Stimulated activated effector memory CD8-positive, alpha-beta T cell treated with anti-CD3 and anti-CD28 coated beads, Interleukin-12 subunit alpha, Interleukin-12 subunit beta, amount 100 ng/mL, for 72 hours (primary cell): ENCODE results near the gene RAB40C.
A peak's percentile ranks its signal among the peaks of the same experiment; 100 is the strongest.

Experiments
- ATAC-seq: fragments of 150-1000 bp; cut with Tn5 transposase; 2 replicates; pipeline ENCODE4 v1.10.0; 2021
- DNase-seq, 2 donors: peaks; one replicate each; pipeline ENCODE4 v3.0.0; 2021 to 2022; ENCODE audit warnings: low spot score in 2 of 2
- H3K27ac Mint-ChIP-seq: one replicate; pipeline ENCODE4 v1.8.0; 2022; ENCODE audit warnings: mild to moderate bottlenecking, mixed read lengths
- H3K36me3 Mint-ChIP-seq: one replicate; pipeline ENCODE4 v1.8.0; 2022; ENCODE audit warnings: mild to moderate bottlenecking, mixed read lengths
- H3K4me1 Mint-ChIP-seq: one replicate; pipeline ENCODE4 v1.8.0; 2022; ENCODE audit warnings: mixed read lengths
- H3K4me3 Mint-ChIP-seq: one replicate; pipeline ENCODE4 v1.8.0; 2022; ENCODE audit warnings: mild to moderate bottlenecking, mixed read lengths
- H3K9me3 Mint-ChIP-seq: one replicate; pipeline ENCODE4 v1.8.0; 2022; ENCODE audit warnings: mixed read lengths

RAB40C gene

DNA sequence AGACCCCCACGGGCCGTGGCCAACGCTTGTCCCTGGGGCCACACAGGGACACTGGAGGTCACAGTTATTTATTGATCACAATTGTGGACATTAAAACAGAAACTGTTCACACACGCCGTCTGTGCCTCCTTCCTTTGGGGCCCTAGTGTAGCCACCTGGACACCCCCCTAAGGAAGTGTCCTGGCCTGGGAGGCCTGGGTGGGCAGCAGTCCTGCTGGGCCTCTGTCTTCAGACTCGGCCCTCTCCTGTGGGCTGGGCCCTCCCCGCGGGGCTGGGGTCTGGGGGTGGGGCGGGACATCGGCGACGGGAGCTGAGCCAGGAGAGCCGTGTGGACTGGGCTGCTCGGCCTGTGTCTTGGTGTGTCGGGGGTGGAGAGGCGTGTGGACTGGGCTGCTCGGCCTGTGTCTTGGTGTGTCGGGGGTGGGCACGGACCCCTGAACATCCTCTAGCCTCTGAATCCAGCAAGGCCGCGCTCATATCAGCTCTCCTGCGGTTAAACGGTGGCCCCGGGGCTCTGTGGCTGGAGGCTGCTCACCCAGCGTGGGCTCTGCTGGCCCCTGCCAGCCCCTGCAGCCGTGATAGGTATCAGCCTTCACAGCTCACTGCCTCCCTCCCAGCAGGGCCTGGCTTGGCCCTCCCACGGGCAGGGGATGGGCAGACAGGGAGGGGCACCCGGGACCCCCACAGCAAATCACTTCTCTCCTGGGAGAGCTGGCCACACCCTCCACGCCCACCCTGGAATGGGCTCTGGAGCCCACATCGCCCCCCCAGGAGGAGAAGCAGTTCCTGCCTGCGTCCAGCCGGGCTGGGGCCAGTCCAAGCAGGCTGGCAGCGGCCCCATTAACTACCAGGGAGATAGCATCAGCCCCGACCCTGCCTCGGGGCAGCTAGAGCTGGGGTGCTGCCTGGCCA lies 24.2 kb upstream of the RAB40C start:
- Mint-ChIP-seq H3K4me3 (no peak overlapping the region), H3K9me3 (no peaks in the 10 kb centered on the region), H3K36me3 (no peaks in the 10 kb centered on the region), H3K27ac (no peak overlapping the region), H3K4me1 (peaks cover 19% of the 10 kb centered on the region)
- no peak for DNase-seq
- ATAC-seq: no peak

GRCh38 chr16:566475-567372 lies 23.1 kb upstream of the RAB40C start, which contains the start of gene NHLRC4:
Gene NHLRC4, plus strand, starts transcription at chr16:567005. Its CDS starts 1,043 bp downstream, at chr16:568048.
- Mint-ChIP-seq H3K4me3 (peak within 1 kb of the TSS; percentile 51), H3K4me1 (peaks cover 30% of the 10 kb centered on the region), H3K36me3 (no peaks in the 10 kb centered on the region), H3K9me3 (no peaks in the 10 kb centered on the region), H3K27ac (peak within 1 kb of the TSS; percentile 61)
- ATAC-seq (peak; percentile 54), DNase-seq (peak in 1 of 2 donors; percentile 72)

DNA sequence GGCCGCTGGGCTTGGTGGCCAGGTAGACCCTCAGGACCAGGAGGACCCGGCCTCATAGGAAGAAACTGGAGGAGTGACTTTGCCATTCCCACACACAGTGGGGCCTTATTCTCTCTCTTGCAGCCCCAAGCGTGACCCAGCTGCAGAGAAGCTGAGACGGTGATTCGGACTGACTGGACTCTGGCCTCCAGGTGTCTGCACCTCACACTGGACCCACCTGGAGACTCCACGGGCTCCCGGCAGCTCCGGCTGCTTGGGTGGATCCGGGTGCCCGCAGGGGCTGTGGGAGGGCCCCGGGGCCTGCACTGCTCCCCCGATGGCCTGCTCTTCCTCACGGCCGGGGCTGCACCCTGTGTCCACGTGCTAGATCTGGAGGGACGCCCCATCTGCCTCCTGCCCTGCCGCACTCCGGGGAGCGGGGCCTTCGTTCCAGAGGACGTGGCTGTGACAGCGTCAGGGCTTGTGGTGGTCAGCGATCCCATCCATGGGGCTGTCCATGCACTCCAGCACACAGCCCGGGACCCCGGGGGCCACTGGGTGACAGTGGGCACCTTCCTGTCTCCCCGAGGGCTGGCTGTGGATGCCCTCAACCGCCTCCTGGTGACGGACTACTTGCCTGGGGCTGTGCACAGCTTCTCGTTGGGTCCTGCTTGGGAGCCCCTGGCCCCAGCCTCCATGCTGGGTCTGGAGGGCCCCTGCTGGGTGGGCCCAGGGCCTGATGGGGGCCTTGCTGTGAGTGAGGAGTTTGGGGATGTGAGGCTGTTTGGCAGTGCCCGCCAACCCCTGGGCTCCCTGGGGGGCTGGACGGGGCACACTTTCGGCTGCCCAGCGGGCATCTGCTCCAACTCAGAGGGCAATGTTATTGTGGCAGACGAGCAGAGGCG lies 22.3 kb upstream of the RAB40C start:
- Mint-ChIP-seq H3K27ac (peak overlapping the region; percentile 61), H3K36me3 (no peaks in the 10 kb centered on the region), H3K9me3 (no peaks in the 10 kb centered on the region), H3K4me3 (peak overlapping the region; percentile 51), H3K4me1 (peaks cover 35% of the 10 kb centered on the region)
- ATAC-seq: no peak
- DNase-seq: no peak

- H3K9me3 Mint-ChIP-seq: no peaks in the 10 kb centered on the region
- H3K4me3 Mint-ChIP-seq: peak overlapping the region; percentile 78
- no peak for ATAC-seq
- H3K36me3 Mint-ChIP-seq: no peaks in the 10 kb centered on the region
- peaks cover 35% of the 10 kb centered on the region for H3K4me1 Mint-ChIP-seq
- H3K27ac Mint-ChIP-seq: peak overlapping the region; percentile 90
- no peak for DNase-seq
Observed at GRCh38 chr16:568401-569258, 21.2 kb upstream of the RAB40C start.

- peak; percentile 87 for ATAC-seq
- H3K4me3 Mint-ChIP-seq: peak within 1 kb of the TSS; percentile 78
- no peaks in the 10 kb centered on the region for H3K9me3 Mint-ChIP-seq
Observed at GRCh38 chr16:569445-570254, 20.2 kb upstream of the RAB40C start, which contains the start of gene PIGQ. Gene PIGQ, plus strand, starts transcription at chr16:569968. Its CDS starts 4,107 bp downstream, at chr16:574075.

GRCh38 chr16:572865-573650 lies 16.8 kb upstream of the RAB40C start:
- H3K4me3 Mint-ChIP-seq: no peak overlapping the region
- no peaks in the 10 kb centered on the region for H3K9me3 Mint-ChIP-seq
- H3K27ac Mint-ChIP-seq: no peak overlapping the region
- DNase-seq (no peak), ATAC-seq (no peak)
- no peaks in the 10 kb centered on the region for H3K36me3 Mint-ChIP-seq
- peaks cover 31% of the 10 kb centered on the region for H3K4me1 Mint-ChIP-seq

More at GRCh38 chr16:569445-570254, 20.2 kb upstream of the RAB40C start, which contains the start of gene PIGQ:
- peaks cover 35% of the 10 kb centered on the region for H3K4me1 Mint-ChIP-seq
- peak; percentile 63 to 83 for DNase-seq
- peak within 1 kb of the TSS; percentile 90 for H3K27ac Mint-ChIP-seq
- H3K36me3 Mint-ChIP-seq: no peaks in the 10 kb centered on the region

DNA sequence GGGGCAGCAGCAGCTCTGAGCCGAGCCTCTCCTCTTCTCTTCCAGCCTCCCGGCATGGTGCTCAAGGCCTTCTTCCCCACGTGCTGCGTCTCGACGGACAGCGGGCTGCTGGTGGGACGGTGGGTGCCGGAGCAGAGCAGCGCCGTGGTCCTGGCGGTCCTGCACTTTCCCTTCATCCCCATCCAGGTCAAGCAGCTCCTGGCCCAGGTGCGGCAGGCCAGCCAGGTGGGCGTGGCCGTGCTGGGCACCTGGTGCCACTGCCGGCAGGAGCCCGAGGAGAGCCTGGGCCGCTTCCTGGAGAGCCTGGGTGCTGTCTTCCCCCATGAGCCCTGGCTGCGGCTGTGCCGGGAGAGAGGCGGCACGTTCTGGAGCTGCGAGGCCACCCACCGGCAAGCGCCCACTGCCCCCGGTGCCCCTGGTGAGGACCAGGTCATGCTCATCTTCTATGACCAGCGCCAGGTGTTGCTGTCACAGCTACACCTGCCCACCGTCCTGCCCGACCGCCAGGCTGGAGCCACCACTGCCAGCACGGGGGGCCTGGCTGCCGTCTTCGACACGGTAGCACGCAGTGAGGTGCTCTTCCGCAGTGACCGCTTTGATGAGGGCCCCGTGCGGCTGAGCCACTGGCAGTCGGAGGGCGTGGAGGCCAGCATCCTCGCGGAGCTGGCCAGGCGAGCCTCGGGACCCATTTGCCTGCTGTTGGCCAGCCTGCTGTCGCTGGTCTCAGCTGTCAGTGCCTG lies 15.7 kb upstream of the RAB40C start:
- Mint-ChIP-seq H3K36me3 (no peaks in the 10 kb centered on the region), H3K4me1 (peaks cover 26% of the 10 kb centered on the region), H3K4me3 (no peak overlapping the region), H3K27ac (no peak overlapping the region), H3K9me3 (no peaks in the 10 kb centered on the region)
- DNase-seq: no peak
- no peak for ATAC-seq

GRCh38 chr16:575354-576196 lies 14.3 kb upstream of the RAB40C start:
- DNase-seq (no peak), ATAC-seq (no peak)
- H3K4me3 Mint-ChIP-seq: no peak overlapping the region
- H3K9me3 Mint-ChIP-seq: no peaks in the 10 kb centered on the region
- H3K27ac Mint-ChIP-seq: no peak overlapping the region
- H3K36me3 Mint-ChIP-seq: no peaks in the 10 kb centered on the region
- peaks cover 22% of the 10 kb centered on the region for H3K4me1 Mint-ChIP-seq

DNA sequence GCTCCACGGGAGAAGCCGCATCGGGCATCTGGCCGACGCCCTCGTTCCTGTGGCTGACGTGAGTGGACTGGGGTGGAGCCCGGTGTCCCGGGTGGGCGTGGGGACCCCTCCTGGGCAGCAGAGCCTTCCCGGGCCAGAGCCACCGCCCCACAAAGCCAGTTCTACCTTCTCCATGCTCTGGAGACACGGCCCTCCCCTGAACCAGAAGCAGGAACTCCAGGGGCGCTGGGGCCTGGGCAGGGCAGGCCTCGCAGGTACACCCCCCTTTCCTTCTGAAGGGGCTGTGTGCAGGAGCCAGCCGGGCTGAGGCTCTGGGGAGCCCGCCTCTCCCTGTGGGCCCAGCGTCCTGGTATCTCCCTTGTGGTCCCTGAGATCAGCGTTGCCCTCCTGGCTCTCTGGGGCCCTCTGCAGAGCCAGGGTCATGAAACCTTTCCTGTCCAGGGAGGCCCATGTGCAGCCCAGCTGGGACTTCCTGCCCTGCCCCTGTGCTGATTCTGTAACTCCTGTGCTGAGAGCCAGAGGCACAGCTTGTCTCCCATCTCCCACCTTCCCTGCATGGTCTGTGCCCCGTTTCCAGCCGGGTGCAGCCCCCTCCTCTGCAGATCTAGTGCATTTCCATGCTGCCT lies 13.6 kb upstream of the RAB40C start:
- ATAC-seq (no peak), DNase-seq (no peak)
- H3K4me1 Mint-ChIP-seq: peaks cover 15% of the 10 kb centered on the region
- H3K9me3 Mint-ChIP-seq: no peaks in the 10 kb centered on the region
- H3K4me3 Mint-ChIP-seq: no peak overlapping the region
- H3K36me3 Mint-ChIP-seq: no peaks in the 10 kb centered on the region
- peak overlapping the region; percentile 63 for H3K27ac Mint-ChIP-seq

DNA sequence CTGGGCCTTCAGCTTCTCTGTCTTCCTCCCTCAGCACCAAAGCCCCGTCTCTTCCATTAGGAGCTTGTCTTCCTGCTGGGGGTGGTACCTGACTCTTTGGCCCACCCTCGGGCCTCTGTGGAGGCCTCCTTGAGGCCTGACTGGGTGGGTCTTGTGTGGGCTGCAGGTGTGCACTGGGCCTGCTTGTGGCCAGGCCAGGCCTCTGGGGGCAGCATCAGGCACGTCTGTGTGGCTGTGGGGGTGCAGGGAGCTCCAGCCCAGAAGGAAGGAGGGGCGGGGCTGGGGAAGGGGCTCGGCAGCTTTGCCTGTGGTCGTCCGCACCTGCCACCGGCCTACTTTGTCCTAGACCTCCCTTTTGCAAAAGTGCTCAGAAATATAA lies 13.1 kb upstream of the RAB40C start:
- DNase-seq (no peak), ATAC-seq (no peak)
- no peaks in the 10 kb centered on the region for H3K36me3 Mint-ChIP-seq
- peak overlapping the region; percentile 63 for H3K27ac Mint-ChIP-seq
- H3K4me3 Mint-ChIP-seq: no peak overlapping the region
- peaks cover 10% of the 10 kb centered on the region for H3K4me1 Mint-ChIP-seq
- no peaks in the 10 kb centered on the region for H3K9me3 Mint-ChIP-seq

DNA sequence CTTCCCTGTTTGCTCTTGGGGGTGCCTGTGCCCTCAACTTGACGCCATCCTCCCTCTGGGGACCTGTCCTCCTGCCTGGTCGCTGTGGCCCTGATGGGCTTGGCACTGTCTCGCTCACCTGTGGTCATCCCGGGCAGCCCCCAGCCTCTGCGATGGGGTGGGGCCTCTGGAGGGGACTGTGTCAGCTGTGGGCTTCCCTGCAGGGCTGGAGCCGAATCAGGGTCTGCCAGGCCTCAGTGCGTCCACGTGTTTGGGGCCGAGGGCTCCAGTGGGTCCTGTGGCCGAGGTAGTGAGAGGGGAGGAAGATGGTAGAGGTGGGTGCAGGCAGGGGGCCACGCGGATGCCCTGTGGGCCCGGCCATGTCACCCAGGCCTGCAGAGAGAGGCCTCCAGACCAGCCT lies 12.1 kb upstream of the RAB40C start:
- H3K9me3 Mint-ChIP-seq: no peaks in the 10 kb centered on the region
- peaks cover 6% of the 10 kb centered on the region for H3K4me1 Mint-ChIP-seq
- H3K4me3 Mint-ChIP-seq: no peak overlapping the region
- no peak overlapping the region for H3K27ac Mint-ChIP-seq
- ATAC-seq (no peak), DNase-seq (no peak)
- no peaks in the 10 kb centered on the region for H3K36me3 Mint-ChIP-seq
